PC-3 (cell line): ENCODE results near the gene ADAM19. TPM values are rescaled to one million over a fixed set of nuclear protein-coding genes. Genes with fewer than 3 reads are reported as not detected.

Source experiments
- ATAC-seq: fragments of 200-7000 bp; cut with Tn5 transposase; 2 replicates; pipeline ENCODE4 v1.9.1; 2020; ENCODE audit warnings: mild to moderate bottlenecking, moderate library complexity
- BruUV-seq: library from RNA; stranded (reverse); fragments of 400-500 nt; replicated peaks from 2 replicates; lab custom pipeline; 2021; lab: Mats Ljungman, UMichigan
- CTCF ChIA-PET: fragments of 300-600 bp; sonication (Branson Sonifier 250); formaldehyde crosslinking; loops from one replicate; lab custom pipeline; 2022; ENCODE audit warnings: antibody characterized with exemption; lab: Charles Lee
- POLR2A ChIA-PET: fragments of 300-600 bp; sonication (Branson Sonifier 250); formaldehyde crosslinking; loops from one replicate; lab custom pipeline; 2022; ENCODE audit warnings: antibody characterized with exemption; ENCODE audit not compliant: unreplicated experiment; lab: Charles Lee
- DNase-seq: peaks from one replicate; pipeline ENCODE4 v3.0.0-alpha.2; 2015
- H2AFZ ChIP-seq: fragments of 300-600 bp; sonication (generic); 2 replicates; pipeline ENCODE4 v1.6.0; 2016; ENCODE audit warnings: antibody characterized with exemption, low read length
- H3F3A ChIP-seq: fragments of 300-600 bp; sonication (generic); one replicate; pipeline ENCODE4 v1.6.0; 2017; ENCODE audit warnings: antibody characterized with exemption, low read length, control low read depth, mild to moderate bottlenecking; ENCODE audit not compliant: unreplicated experiment
- H3K27ac ChIP-seq: fragments of 300-600 bp; sonication (generic); 2 replicates; pipeline ENCODE4 v1.5.1; 2016; ENCODE audit warnings: mild to moderate bottlenecking, low read length
- H3K27me3 ChIP-seq: fragments of 300-600 bp; sonication (generic); 2 replicates; pipeline ENCODE4 v1.6.1; 2016; ENCODE audit warnings: low read length, mixed read lengths
- H3K36me3 ChIP-seq: fragments of 300-600 bp; sonication (generic); 2 replicates; pipeline ENCODE4 v1.6.1; 2016; ENCODE audit warnings: low read depth, mixed run types, low read length, mixed read lengths
- H3K4me1 ChIP-seq: fragments of 300-600 bp; sonication (generic); 2 replicates; pipeline ENCODE4 v1.5.1; 2016; ENCODE audit warnings: low read length; ENCODE audit not compliant: insufficient read depth
- H3K4me2 ChIP-seq: fragments of 300-600 bp; sonication (generic); 2 replicates; pipeline ENCODE4 v1.6.0; 2016; ENCODE audit warnings: low read length
- H3K4me3 ChIP-seq: fragments of 300-600 bp; sonication (generic); 2 replicates; pipeline ENCODE4 v1.5.1; 2016; ENCODE audit warnings: mild to moderate bottlenecking, low read length, mixed read lengths
- H3K79me2 ChIP-seq: fragments of 300-600 bp; sonication (generic); 2 replicates; pipeline ENCODE4 v1.6.1; 2017; ENCODE audit warnings: low read length, mixed read lengths
- H3K9ac ChIP-seq: fragments of 300-600 bp; sonication (generic); 2 replicates; pipeline ENCODE4 v1.6.0; 2016; ENCODE audit warnings: mild to moderate bottlenecking, low read length
- H3K9me2 ChIP-seq: fragments of 300-600 bp; sonication (generic); replicated peaks from 2 replicates; pipeline ENCODE4 v1.6.1; 2016; ENCODE audit warnings: mixed run types, low read length, mixed read lengths
- H3K9me3 ChIP-seq: fragments of 300-600 bp; sonication (generic); 2 replicates; pipeline ENCODE4 v1.6.1; 2016; ENCODE audit warnings: low read length, mixed read lengths
- H4K20me1 ChIP-seq: fragments of 300-600 bp; sonication (generic); 2 replicates; pipeline ENCODE4 v1.6.1; 2016; ENCODE audit warnings: low read length, mixed read lengths
- EZH2 ChIP-seq: fragments of 300-600 bp; sonication (generic); IDR thresholded peaks from one replicate; pipeline ENCODE4 v1.6.1; 2017; ENCODE audit warnings: antibody characterized with exemption, mild to moderate bottlenecking, low read length; ENCODE audit not compliant: unreplicated experiment
- EZH2phosphoT487 ChIP-seq: fragments of 300-600 bp; sonication (generic); IDR thresholded peaks from 2 replicates; pipeline ENCODE4 v1.6.1; 2018; ENCODE audit warnings: mild to moderate bottlenecking, antibody characterized with exemption, low read length, borderline replicate concordance
- intact Hi-C: fragments of 100-400 bp; cut with micrococcal nuclease; formaldehyde crosslinking; loops from 2 replicates; pipeline ENCODE4 v1.9.0; 2023
- total RNA-seq: library from RNA; depleted of rRNA; stranded (reverse); fragments of >200 nt; gene quantifications from 2 replicates; pipeline ENCODE4 v1.2.3, GENCODE V29; 2014
- TF ChIP-seq, protein P1 (sequence below): fragments of 300-600 bp; sonication (generic); conservative IDR thresholded peaks from 2 replicates; pipeline ENCODE4 v1.5.1; 2017; ENCODE audit warnings: antibody characterized with exemption, low read depth, mild to moderate bottlenecking, low read length

Gene ADAM19
- total RNA-seq, 1 experiment from 2014 or later, result 115 TPM

DNA sequence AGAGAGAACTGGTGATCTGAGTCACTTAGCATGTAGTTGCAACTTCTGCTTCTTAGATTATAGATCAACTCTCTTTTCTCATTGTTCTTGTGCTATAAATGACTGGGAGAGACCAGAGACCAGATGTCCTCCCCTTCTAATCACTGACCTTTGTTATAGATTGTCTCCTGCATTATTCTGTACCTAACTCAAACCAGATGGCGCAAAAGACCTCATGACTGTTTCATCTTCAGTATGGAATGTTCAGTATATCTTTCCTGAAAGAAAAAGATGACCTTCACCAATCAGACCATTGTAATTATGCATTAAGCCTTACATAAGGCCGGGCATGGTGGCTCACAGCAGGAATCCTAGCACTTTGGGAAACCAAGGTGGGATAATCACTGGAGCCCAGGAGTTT lies 30.5 kb upstream of the ADAM19 start:
- no peaks in the 10 kb centered on the region for H3K9me3 ChIP-seq
- H3K9me2 ChIP-seq, result no peaks in the 10 kb centered on the region
- peak overlapping the region; percentile 94 for H3K9ac ChIP-seq
- intact Hi-C loops, result loop anchor here (2.0 to 5.0 kb wide), 4 partner anchors 105 to 214 kb away; partner anchors contain the start of gene LSM11
- ChIA-PET POLR2A (no interaction called here), CTCF (no interaction called here)
- peaks cover 38% of the 10 kb centered on the region for H3F3A ChIP-seq
- BruUV-seq, result no TSS peak
- H4K20me1 ChIP-seq, result no peaks in the 10 kb centered on the region
- ATAC-seq (no peak), DNase-seq (no peak)
- H3K27me3 ChIP-seq, result no peaks in the 10 kb centered on the region
- peak overlapping the region; percentile 39 for H3K4me2 ChIP-seq
- H3K79me2 ChIP-seq, result no peaks in the 10 kb centered on the region
- no peak overlapping the region for H3K4me3 ChIP-seq
- no peak overlapping the region for H2AFZ ChIP-seq
- H3K36me3 ChIP-seq, result no peaks in the 10 kb centered on the region
- TF ChIP-seq, protein P1, sequence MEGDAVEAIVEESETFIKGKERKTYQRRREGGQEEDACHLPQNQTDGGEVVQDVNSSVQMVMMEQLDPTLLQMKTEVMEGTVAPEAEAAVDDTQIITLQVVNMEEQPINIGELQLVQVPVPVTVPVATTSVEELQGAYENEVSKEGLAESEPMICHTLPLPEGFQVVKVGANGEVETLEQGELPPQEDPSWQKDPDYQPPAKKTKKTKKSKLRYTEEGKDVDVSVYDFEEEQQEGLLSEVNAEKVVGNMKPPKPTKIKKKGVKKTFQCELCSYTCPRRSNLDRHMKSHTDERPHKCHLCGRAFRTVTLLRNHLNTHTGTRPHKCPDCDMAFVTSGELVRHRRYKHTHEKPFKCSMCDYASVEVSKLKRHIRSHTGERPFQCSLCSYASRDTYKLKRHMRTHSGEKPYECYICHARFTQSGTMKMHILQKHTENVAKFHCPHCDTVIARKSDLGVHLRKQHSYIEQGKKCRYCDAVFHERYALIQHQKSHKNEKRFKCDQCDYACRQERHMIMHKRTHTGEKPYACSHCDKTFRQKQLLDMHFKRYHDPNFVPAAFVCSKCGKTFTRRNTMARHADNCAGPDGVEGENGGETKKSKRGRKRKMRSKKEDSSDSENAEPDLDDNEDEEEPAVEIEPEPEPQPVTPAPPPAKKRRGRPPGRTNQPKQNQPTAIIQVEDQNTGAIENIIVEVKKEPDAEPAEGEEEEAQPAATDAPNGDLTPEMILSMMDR, result no peak
- no peak for TF ChIP-seq EZH2
- no peak for TF ChIP-seq EZH2phosphoT487
- H3K27ac ChIP-seq, result peak overlapping the region; percentile 96
- peaks cover 83% of the 10 kb centered on the region for H3K4me1 ChIP-seq

DNA sequence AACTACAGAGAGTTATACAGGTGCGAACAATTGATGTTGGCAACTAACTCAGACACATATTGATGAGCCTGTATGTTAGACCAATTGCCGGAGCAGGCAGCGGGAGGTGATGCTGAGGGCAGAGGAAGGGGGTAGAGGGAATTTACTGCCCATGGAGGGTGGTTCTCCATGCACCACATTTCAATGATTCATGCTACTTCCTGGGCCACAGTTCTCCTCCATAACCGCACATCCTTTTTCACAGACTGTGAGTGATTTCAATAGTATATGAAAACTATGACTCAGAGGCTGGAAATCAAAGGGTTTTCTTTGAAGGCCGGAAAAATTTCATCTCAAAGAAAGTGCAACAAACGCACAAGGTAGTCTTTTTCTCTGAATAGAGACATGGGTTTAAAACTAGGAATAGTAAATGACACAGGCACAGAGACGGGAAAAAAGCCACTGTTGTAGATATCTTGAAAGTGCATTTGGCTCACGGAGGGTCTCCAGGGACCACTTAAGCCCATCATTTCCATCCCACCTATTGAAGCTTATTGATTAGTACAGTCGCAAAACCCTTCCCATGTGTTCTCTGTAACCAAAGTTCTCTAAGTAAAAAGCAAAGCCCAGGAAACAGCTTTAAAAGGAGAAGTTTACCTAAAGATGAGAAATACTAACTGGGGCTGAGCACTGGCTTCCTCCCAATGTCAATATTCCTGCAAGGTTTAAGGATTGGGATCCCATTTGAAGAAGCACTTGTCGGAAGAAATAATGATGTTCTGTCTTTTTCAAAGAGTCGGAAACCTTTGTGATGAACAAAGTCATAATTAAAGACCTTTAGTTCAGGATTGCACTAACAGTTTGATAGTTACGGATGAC lies 28.0 kb upstream of the ADAM19 start:
- peak; percentile 68 for ATAC-seq
- Histone ChIP-seq H3K27me3 (no peaks in the 10 kb centered on the region), H3K4me2 (peak overlapping the region; percentile 79), H3F3A (peaks cover 35% of the 10 kb centered on the region), H3K4me1 (peaks cover 71% of the 10 kb centered on the region), H3K9me3 (no peaks in the 10 kb centered on the region), H3K36me3 (no peaks in the 10 kb centered on the region), H2AFZ (no peak overlapping the region), H3K4me3 (peak overlapping the region; percentile 39), H3K9me2 (no peaks in the 10 kb centered on the region), H4K20me1 (no peaks in the 10 kb centered on the region), H3K9ac (peak overlapping the region; percentile 94), H3K27ac (peak overlapping the region; percentile 96), H3K79me2 (no peaks in the 10 kb centered on the region)
- TF ChIP-seq, protein P1, result no peak
- TF ChIP-seq EZH2phosphoT487 (no peak), EZH2 (no peak)
- POLR2A ChIA-PET, result interaction anchor here (0.6 kb wide), 1 partner anchor 86 kb away, joined by 3 read pairs; no protein-coding TSS in a partner anchor
- intact Hi-C loops, result loop anchor here (1.0 to 2.0 kb wide), 4 partner anchors 28 to 231 kb away; partner anchors contain the start of gene ADAM19
- DNase-seq, result peak; percentile 99
- CTCF ChIA-PET, result interaction anchor here (0.6 kb wide), 1 partner anchor 67 kb away, joined by 3 read pairs; no protein-coding TSS in a partner anchor
- TSS peak; percentile 51 for BruUV-seq
